K562 (cell line): ENCODE measurements around the gene MRPL22. TPM values are rescaled to one million over a fixed set of nuclear protein-coding genes. Genes with fewer than 3 reads are reported as not detected.

Experiments
- HIVEP1 ChIP-seq: fragments of 250-450 bp; sonication (Bioruptor Pico); IDR thresholded peaks from 2 replicates; pipeline ENCODE4 v1.4.0; 2020; ENCODE audit warnings: mild to moderate bottlenecking
- KAT2B ChIP-seq: IDR thresholded peaks from one replicate; pipeline ENCODE4 v1.6.1; 2012; ENCODE audit warnings: low read depth, mild to moderate bottlenecking, control low read depth, inconsistent platforms, low read length, moderate library complexity
- KDM1A ChIP-seq, 2 experiments: fragments of 450-650 bp; IDR thresholded peaks; 2 replicates each; pipeline ENCODE4 v1.6.1; 2016; ENCODE audit warnings: mild to moderate bottlenecking in 2 of 2
- MYBL2 ChIP-seq, 2 experiments: fragments of 450-650 bp in 1 of 2; sonication (generic) in 1 of 2; formaldehyde crosslinking in 1 of 2; IDR thresholded peaks; 2 replicates each; pipeline versions ENCODE4 v1.6.1 to v1.8.1; 2017 to 2022; ENCODE audit warnings: borderline replicate concordance in 1 of 2, inconsistent platforms in 1 of 2, low read depth in 1 of 2, mild to moderate bottlenecking in 1 of 2, missing genetic modification reagents in 1 of 2, moderate library complexity in 1 of 2
- NCOR1 ChIP-seq: fragments of 450-650 bp; IDR thresholded peaks from 2 replicates; pipeline ENCODE4 v1.6.1; 2016; ENCODE audit warnings: mild to moderate bottlenecking, moderate library complexity
- SRSF3 ChIP-seq: fragments of 200-400 bp; formaldehyde crosslinking; IDR thresholded peaks from 2 replicates; pipeline ENCODE4 v1.6.1; 2016; ENCODE audit warnings: mild to moderate bottlenecking, low read length, moderate library complexity; ENCODE audit not compliant: insufficient read depth
- TGIF2 ChIP-seq: sonication (generic); formaldehyde crosslinking; IDR thresholded peaks from 2 replicates; pipeline ENCODE4 v1.8.1; 2022; ENCODE audit warnings: mild to moderate bottlenecking, missing genetic modification reagents, moderate library complexity
- ZNF217 ChIP-seq: sonication (generic); formaldehyde crosslinking; IDR thresholded peaks from 2 replicates; pipeline ENCODE4 v1.8.0; 2022; ENCODE audit warnings: mild to moderate bottlenecking, missing genetic modification reagents
- ZNF263 ChIP-seq: sonication (generic); formaldehyde crosslinking; IDR thresholded peaks from 2 replicates; pipeline ENCODE4 v1.8.0; 2022; ENCODE audit warnings: mild to moderate bottlenecking, missing genetic modification reagents, borderline replicate concordance
- ZSCAN29 ChIP-seq: fragments of 450-650 bp; IDR thresholded peaks from 2 replicates; pipeline ENCODE4 v1.6.1; 2017
- polyA plus RNA-seq, 8 experiments: library from polyadenylated mRNA; depleted of rRNA in 4 of 8; stranded (reverse) in 5 of 8; unstranded in 3 of 8; fragments of >200 nt; fragmentation: Nextera tagmentation in 2 of 8; fragmentation: Illumina TruSeq in 1 of 8; extraction: Ambion mirVana in 2 of 8; extraction: Trizol in 1 of 8; gene quantifications; 2 replicates each; pipeline versions ENCODE4 v1.2.1 to v1.2.3, GENCODE V29; 2011 to 2014; ENCODE audit warnings: inconsistent platforms in 1 of 8, missing spikeins in 1 of 8
- total RNA-seq, 7 experiments: library from RNA; depleted of rRNA in 6 of 7; stranded (reverse); fragments of >200 nt in 6 of 7; fragmentation: Illumina TruSeq in 2 of 7; extraction: Trizol in 2 of 7; gene quantifications; 2 replicates each; pipeline versions ENCODE4 v1.2.1 to v1.2.3, GENCODE V29; 2011 to 2021; ENCODE audit warnings: low replicate concordance in 1 of 7
- TF ChIP-seq, protein P1 (sequence below): sonication (generic); formaldehyde crosslinking; IDR thresholded peaks from 2 replicates; pipeline ENCODE4 v1.9.0; 2022; ENCODE audit warnings: mild to moderate bottlenecking, missing genetic modification reagents
- TF ChIP-seq, protein P2 (sequence below): fragments of 200-800 bp; sonication (Bioruptor generic); IDR thresholded peaks from 2 replicates; pipeline ENCODE4 v1.6.1; 2017; ENCODE audit warnings: missing genetic modification characterization, missing compliant biosample characterization
- TF ChIP-seq, protein P3 (sequence below): fragments of 450-650 bp; conservative IDR thresholded peaks from 2 replicates; pipeline ENCODE4 v1.6.1; 2016; ENCODE audit warnings: missing genetic modification characterization, low read depth, mild to moderate bottlenecking, missing compliant biosample characterization, moderate library complexity
- TF ChIP-seq, protein P4 (sequence below): fragments of 250-450 bp; sonication (Bioruptor Pico); IDR thresholded peaks from 2 replicates; pipeline ENCODE4 v1.9.0; 2021; ENCODE audit warnings: mild to moderate bottlenecking, inconsistent platforms
- TF ChIP-seq, protein P5 (sequence below): fragments of 250-450 bp; sonication (Bioruptor Pico); IDR thresholded peaks from 2 replicates; pipeline ENCODE4 v1.8.0; 2022; ENCODE audit warnings: inconsistent platforms
- TF ChIP-seq, protein P6 (sequence below): sonication (generic); formaldehyde crosslinking; IDR thresholded peaks from 2 replicates; pipeline ENCODE4 v1.8.1; 2023; ENCODE audit warnings: mild to moderate bottlenecking, missing genetic modification reagents

Gene MRPL22
- total and polyA plus RNA-seq, 9 of the 15 experiments (the other 6 are each of a cell fraction or from before 2014, with no cell fraction given): 41.1 to 424 (median 102) TPM

DNA sequence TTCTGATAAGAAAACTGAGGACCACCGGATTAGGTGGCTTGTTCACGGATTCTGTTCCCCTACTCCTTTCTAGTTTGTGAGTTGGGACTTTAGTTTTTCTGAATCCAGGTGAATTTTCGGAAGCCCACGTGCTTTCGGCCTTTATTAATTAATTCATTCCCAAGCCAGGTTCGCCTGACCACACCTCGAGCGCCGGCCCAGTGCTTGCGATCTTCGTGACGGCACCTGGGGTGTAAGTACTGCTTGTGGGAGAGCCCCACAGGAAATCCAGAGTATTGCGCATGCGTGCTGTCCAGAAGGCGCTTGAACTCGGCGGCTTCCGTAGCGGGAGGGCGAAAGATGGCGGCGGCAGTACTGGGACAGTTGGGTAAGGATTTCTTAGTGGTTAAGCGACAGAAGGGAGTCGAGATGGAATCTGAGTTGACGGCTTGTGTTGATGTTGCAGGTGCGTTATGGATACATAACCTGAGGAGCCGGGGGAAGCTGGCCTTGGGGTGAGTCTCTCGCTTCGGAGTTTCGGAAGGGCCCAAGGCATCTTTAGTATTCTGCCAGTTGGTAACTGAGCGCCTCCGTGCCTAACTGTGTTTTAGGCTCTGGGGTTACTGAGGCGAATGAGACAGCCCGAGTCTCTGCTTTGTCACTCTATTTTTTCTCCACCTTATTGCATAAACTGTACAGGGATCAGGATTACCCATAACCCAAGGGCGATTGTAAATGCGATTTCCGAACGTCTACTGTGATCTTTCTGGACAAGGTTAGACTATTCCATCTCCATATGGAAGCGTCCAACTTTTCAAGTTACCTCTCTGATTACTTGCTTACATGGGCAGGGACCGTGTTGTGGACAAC lies at the start of gene MRPL22 (continued):
- TF ChIP-seq, protein P1, sequence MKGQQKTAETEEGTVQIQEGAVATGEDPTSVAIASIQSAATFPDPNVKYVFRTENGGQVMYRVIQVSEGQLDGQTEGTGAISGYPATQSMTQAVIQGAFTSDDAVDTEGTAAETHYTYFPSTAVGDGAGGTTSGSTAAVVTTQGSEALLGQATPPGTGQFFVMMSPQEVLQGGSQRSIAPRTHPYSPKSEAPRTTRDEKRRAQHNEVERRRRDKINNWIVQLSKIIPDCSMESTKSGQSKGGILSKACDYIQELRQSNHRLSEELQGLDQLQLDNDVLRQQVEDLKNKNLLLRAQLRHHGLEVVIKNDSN (CRISPR knock-in tag): no peak
- TF ChIP-seq TGIF2 (no peak), MYBL2 (IDR thresholded peaks at IDR 0.05; ENCODE audit: low read depth) (no peak), MYBL2 (CRISPR knock-in tag; IDR thresholded peaks at IDR 0.05; ENCODE audit: borderline replicate concordance) (no peak), KAT2B (no peak), SRSF3 (no peak), ZSCAN29 (no peak), ZNF217 (CRISPR knock-in tag) (no peak), NCOR1 (no peak), KDM1A (IDR thresholded peaks at IDR 0.05) (no peak), ZNF263 (CRISPR knock-in tag) (no peak), HIVEP1 (CRISPR knock-in tag) (no peak)
- TF ChIP-seq, protein P2, sequence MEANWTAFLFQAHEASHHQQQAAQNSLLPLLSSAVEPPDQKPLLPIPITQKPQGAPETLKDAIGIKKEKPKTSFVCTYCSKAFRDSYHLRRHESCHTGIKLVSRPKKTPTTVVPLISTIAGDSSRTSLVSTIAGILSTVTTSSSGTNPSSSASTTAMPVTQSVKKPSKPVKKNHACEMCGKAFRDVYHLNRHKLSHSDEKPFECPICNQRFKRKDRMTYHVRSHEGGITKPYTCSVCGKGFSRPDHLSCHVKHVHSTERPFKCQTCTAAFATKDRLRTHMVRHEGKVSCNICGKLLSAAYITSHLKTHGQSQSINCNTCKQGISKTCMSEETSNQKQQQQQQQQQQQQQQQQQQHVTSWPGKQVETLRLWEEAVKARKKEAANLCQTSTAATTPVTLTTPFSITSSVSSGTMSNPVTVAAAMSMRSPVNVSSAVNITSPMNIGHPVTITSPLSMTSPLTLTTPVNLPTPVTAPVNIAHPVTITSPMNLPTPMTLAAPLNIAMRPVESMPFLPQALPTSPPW (CRISPR knock-in tag): peak; percentile 37; the same call in 1 of the 2 replicates
- TF ChIP-seq, protein P3, sequence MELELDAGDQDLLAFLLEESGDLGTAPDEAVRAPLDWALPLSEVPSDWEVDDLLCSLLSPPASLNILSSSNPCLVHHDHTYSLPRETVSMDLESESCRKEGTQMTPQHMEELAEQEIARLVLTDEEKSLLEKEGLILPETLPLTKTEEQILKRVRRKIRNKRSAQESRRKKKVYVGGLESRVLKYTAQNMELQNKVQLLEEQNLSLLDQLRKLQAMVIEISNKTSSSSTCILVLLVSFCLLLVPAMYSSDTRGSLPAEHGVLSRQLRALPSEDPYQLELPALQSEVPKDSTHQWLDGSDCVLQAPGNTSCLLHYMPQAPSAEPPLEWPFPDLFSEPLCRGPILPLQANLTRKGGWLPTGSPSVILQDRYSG (tag): 0 out of 2 replicates have a peak, but pooled peaks have one; percentile 15
- TF ChIP-seq, protein P4, sequence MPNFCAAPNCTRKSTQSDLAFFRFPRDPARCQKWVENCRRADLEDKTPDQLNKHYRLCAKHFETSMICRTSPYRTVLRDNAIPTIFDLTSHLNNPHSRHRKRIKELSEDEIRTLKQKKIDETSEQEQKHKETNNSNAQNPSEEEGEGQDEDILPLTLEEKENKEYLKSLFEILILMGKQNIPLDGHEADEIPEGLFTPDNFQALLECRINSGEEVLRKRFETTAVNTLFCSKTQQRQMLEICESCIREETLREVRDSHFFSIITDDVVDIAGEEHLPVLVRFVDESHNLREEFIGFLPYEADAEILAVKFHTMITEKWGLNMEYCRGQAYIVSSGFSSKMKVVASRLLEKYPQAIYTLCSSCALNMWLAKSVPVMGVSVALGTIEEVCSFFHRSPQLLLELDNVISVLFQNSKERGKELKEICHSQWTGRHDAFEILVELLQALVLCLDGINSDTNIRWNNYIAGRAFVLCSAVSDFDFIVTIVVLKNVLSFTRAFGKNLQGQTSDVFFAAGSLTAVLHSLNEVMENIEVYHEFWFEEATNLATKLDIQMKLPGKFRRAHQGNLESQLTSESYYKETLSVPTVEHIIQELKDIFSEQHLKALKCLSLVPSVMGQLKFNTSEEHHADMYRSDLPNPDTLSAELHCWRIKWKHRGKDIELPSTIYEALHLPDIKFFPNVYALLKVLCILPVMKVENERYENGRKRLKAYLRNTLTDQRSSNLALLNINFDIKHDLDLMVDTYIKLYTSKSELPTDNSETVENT (CRISPR knock-in tag): 0 out of 2 replicates have a peak, but pooled peaks have one; percentile 42
- TF ChIP-seq, protein P5, sequence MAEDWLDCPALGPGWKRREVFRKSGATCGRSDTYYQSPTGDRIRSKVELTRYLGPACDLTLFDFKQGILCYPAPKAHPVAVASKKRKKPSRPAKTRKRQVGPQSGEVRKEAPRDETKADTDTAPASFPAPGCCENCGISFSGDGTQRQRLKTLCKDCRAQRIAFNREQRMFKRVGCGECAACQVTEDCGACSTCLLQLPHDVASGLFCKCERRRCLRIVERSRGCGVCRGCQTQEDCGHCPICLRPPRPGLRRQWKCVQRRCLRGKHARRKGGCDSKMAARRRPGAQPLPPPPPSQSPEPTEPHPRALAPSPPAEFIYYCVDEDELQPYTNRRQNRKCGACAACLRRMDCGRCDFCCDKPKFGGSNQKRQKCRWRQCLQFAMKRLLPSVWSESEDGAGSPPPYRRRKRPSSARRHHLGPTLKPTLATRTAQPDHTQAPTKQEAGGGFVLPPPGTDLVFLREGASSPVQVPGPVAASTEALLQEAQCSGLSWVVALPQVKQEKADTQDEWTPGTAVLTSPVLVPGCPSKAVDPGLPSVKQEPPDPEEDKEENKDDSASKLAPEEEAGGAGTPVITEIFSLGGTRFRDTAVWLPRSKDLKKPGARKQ (CRISPR knock-in tag): no peak
- TF ChIP-seq, protein P6, sequence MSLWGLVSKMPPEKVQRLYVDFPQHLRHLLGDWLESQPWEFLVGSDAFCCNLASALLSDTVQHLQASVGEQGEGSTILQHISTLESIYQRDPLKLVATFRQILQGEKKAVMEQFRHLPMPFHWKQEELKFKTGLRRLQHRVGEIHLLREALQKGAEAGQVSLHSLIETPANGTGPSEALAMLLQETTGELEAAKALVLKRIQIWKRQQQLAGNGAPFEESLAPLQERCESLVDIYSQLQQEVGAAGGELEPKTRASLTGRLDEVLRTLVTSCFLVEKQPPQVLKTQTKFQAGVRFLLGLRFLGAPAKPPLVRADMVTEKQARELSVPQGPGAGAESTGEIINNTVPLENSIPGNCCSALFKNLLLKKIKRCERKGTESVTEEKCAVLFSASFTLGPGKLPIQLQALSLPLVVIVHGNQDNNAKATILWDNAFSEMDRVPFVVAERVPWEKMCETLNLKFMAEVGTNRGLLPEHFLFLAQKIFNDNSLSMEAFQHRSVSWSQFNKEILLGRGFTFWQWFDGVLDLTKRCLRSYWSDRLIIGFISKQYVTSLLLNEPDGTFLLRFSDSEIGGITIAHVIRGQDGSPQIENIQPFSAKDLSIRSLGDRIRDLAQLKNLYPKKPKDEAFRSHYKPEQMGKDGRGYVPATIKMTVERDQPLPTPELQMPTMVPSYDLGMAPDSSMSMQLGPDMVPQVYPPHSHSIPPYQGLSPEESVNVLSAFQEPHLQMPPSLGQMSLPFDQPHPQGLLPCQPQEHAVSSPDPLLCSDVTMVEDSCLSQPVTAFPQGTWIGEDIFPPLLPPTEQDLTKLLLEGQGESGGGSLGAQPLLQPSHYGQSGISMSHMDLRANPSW (CRISPR knock-in tag): no peak
